GM12878 (cell line): Measurements from ENCODE around the gene PRKCZ. TPM values are rescaled to one million over a fixed set of nuclear protein-coding genes. Genes with fewer than 3 reads are reported as not detected.

ENCODE experiments used
- ATAC-seq: fragments of 200-7000 bp; cut with Tn5 transposase; 3 replicates; pipeline ENCODE4 v1.9.1; 2020; ENCODE audit warnings: mild to moderate bottlenecking, moderate library complexity
- BruUV-seq: library from RNA; stranded (reverse); fragments of 400-500 nt; replicated peaks from 2 replicates; lab custom pipeline; 2021; lab: Mats Ljungman, UMichigan
- CTCF ChIA-PET: fragments of 300-600 bp; sonication (Branson Sonifier 250); formaldehyde crosslinking; extraction: SDS; loops from one replicate; lab custom pipeline; 2021; ENCODE audit warnings: inconsistent platforms; lab: Yijun Ruan, JAX
- POLR2A ChIA-PET: fragments of 350-600 bp; formaldehyde crosslinking; extraction: SDS; loops from one replicate; lab custom pipeline; 2021; ENCODE audit warnings: inconsistent platforms; lab: Charles Lee
- RAD21 ChIA-PET: fragments of 300-600 bp; sonication (Branson Sonifier 250); formaldehyde crosslinking; loops from one replicate; lab custom pipeline; 2023; ENCODE audit warnings: antibody characterized with exemption; ENCODE audit not compliant: unreplicated experiment; lab: Charles Lee
- SMC1A ChIA-PET: fragments of 300-600 bp; sonication (Branson Sonifier 250); formaldehyde crosslinking; loops from one replicate; lab custom pipeline; 2023; ENCODE audit not compliant: unreplicated experiment, uncharacterized antibody; lab: Charles Lee
- DNase-seq: peaks from one replicate; pipeline ENCODE4 v3.0.0-alpha.2; 2011; ENCODE audit warnings: low read depth, low spot score
- FAIRE-seq: peaks from 3 replicates; lab custom pipeline; 2011; peaks lifted over from hg19 to GRCh38; lab: Jason Lieb, UNC
- H2AFZ ChIP-seq: 2 replicates; pipeline ENCODE4 v1.6.0; 2011; ENCODE audit warnings: low read depth, low read length, control low read depth; ENCODE audit not compliant: control insufficient read depth
- H3K27ac ChIP-seq: 2 replicates; pipeline ENCODE4 v1.5.1; 2011; ENCODE audit warnings: control low read depth; ENCODE audit not compliant: control insufficient read depth, insufficient read depth
- H3K27me3 ChIP-seq, 2 experiments: replicated peaks in 1 of 2; 2 replicates each; pipeline versions ENCODE4 v1.6.0 to v1.6.1; 2011; ENCODE audit warnings: low read length in 1 of 2; ENCODE audit not compliant: control insufficient read depth in 2 of 2, insufficient read depth in 2 of 2
- H3K36me3 ChIP-seq, 2 experiments: 2 replicates each; pipeline ENCODE4 v1.5.1; 2011; ENCODE audit warnings: low read length in 1 of 2; ENCODE audit not compliant: control insufficient read depth in 2 of 2, insufficient read depth in 2 of 2
- H3K4me1 ChIP-seq: 2 replicates; pipeline ENCODE4 v1.6.1; 2011; ENCODE audit warnings: mild to moderate bottlenecking, low read length, moderate library complexity, mixed read lengths; ENCODE audit not compliant: control insufficient read depth, insufficient read depth
- H3K4me2 ChIP-seq: 2 replicates; pipeline ENCODE4 v1.6.0; 2011; ENCODE audit warnings: control low read depth; ENCODE audit not compliant: control insufficient read depth, insufficient read depth
- H3K4me3 ChIP-seq: fragments of 200-600 bp; sonication (generic); 2 replicates; pipeline ENCODE4 v1.5.1; 2016
- H3K79me2 ChIP-seq: 2 replicates; pipeline ENCODE4 v1.6.0; 2011; ENCODE audit warnings: low read length; ENCODE audit not compliant: control insufficient read depth, insufficient read depth
- H3K9ac ChIP-seq: 2 replicates; pipeline ENCODE4 v1.8.0; 2011; ENCODE audit warnings: low read length, control low read depth, mixed read lengths; ENCODE audit not compliant: control insufficient read depth, insufficient read depth
- H3K9me3 ChIP-seq: replicated peaks from 3 replicates; pipeline ENCODE4 v1.5.1; 2011; ENCODE audit warnings: mild to moderate bottlenecking, low read length; ENCODE audit not compliant: control insufficient read depth, insufficient read depth
- H4K20me1 ChIP-seq: 2 replicates; pipeline ENCODE4 v1.6.0; 2011; ENCODE audit not compliant: control insufficient read depth, insufficient read depth
- E2F4 ChIP-seq: IDR thresholded peaks from 2 replicates; pipeline ENCODE4 v1.6.1; 2012; ENCODE audit warnings: low read depth, low read length, improper control_type of control experiment
- FOXM1 ChIP-seq: IDR thresholded peaks from 2 replicates; pipeline ENCODE4 v1.6.1; 2012; ENCODE audit warnings: low read depth, mild to moderate bottlenecking, inconsistent platforms, low read length, moderate library complexity
- MEF2A ChIP-seq: IDR thresholded peaks from 2 replicates; pipeline ENCODE4 v1.6.1; 2011; ENCODE audit warnings: low read depth, mild to moderate bottlenecking, low read length, moderate library complexity; ENCODE audit not compliant: insufficient read depth
- MEF2B ChIP-seq: fragments of 450-650 bp; IDR thresholded peaks from 2 replicates; pipeline ENCODE4 v1.6.1; 2018; ENCODE audit warnings: mild to moderate bottlenecking, moderate library complexity; ENCODE audit not compliant: partially characterized antibody, poor library complexity, severe bottlenecking
- MTA2 ChIP-seq: fragments of 450-650 bp; IDR thresholded peaks from 2 replicates; pipeline ENCODE4 v1.6.1; 2016; ENCODE audit warnings: low read depth, mild to moderate bottlenecking, moderate library complexity
- REST ChIP-seq: IDR thresholded peaks from 2 replicates; pipeline ENCODE4 v1.6.1; 2012; ENCODE audit warnings: mild to moderate bottlenecking, low read depth, low read length
- WGBS: methylation state at CpG from one replicate; pipeline ENCODE4 v1.1.6; 2016; ENCODE audit warnings: low lambda C conversion rate; ENCODE audit not compliant: insufficient replicate concordance, insufficient coverage; ENCODE audit errors: missing lambda C conversion rate; 5-methylcytosine and 5-hydroxymethylcytosine counted together
- in situ Hi-C: fragments of 300-500 bp; cut with MboI; formaldehyde crosslinking; loops from 9 replicates; pipeline ENCODE4 v1.14.3; 2018; ENCODE audit warnings: mixed read lengths
- intact Hi-C: fragments of 100-400 bp; cut with micrococcal nuclease; formaldehyde crosslinking; loops from one replicate; pipeline ENCODE4 v1.14.2; 2022; ENCODE audit not compliant: unreplicated experiment
- polyA plus RNA-seq, 11 experiments: library from polyadenylated mRNA; depleted of rRNA in 4 of 11; unstranded in 6 of 11; stranded (reverse) in 5 of 11; fragments of >200 nt; fragmentation: Nextera tagmentation in 4 of 11; fragmentation: Illumina TruSeq in 1 of 11; extraction: Ambion mirVana in 4 of 11; extraction: Trizol in 1 of 11; gene quantifications; 1 replicate in 1 of 11; 2 replicates in 10 of 11; pipeline versions ENCODE4 v1.2.1 to v1.2.3, GENCODE V29; 2011 to 2016; ENCODE audit warnings: inconsistent platforms in 2 of 11, missing spikeins in 2 of 11, low read depth in 1 of 11
- total RNA-seq, 4 experiments: library from RNA; depleted of rRNA in 3 of 4; stranded (reverse); fragments of >200 nt in 3 of 4; fragmentation: Illumina TruSeq in 1 of 4; extraction: Trizol in 1 of 4; gene quantifications; 2 replicates each; pipeline versions ENCODE4 v1.2.1 to v1.2.3, GENCODE V29; 2013 to 2021

The PRKCZ gene
- total and polyA plus RNA-seq, 10 of the 15 experiments (the other 5 are each of a cell fraction or from before 2014, with no cell fraction given): 0.05 to 1.9 (median 0.64) TPM; not detected in 1

- CTCF ChIA-PET: interaction anchor here (1.0 to 1.6 kb wide), 7 partner anchors 9 to 215 kb away, joined by 3 to 5 read pairs (median 3); no protein-coding TSS in a partner anchor
- POLR2A ChIA-PET: no interaction called here
- RAD21 ChIA-PET: no interaction called here
- TF ChIP-seq MTA2: no peak
- TF ChIP-seq FOXM1: no peak
- intact Hi-C loops: no loop called here
- in situ Hi-C loops: no loop called here
- DNase-seq (no peak), ATAC-seq (no peak), FAIRE-seq (no peak)
- no peak overlapping the region for H3K4me2 ChIP-seq
- no peak overlapping the region for H2AFZ ChIP-seq
- no TSS peak for BruUV-seq
- no peaks in the 10 kb centered on the region for H3K9me3 ChIP-seq
- no peaks in the 10 kb centered on the region for H3K36me3 ChIP-seq
- no peak overlapping the region for H3K4me3 ChIP-seq
- H4K20me1 ChIP-seq: no peaks in the 10 kb centered on the region
- SMC1A ChIA-PET: interaction anchor here (1.3 kb wide), 1 partner anchor 82 kb away, joined by 3 read pairs; no protein-coding TSS in a partner anchor
- WGBS: 88% methylated on average over 9 of the region's 9 CpGs
- no peaks in the 10 kb centered on the region for H3K4me1 ChIP-seq
- no peaks in the 10 kb centered on the region for H3K27me3 ChIP-seq
- H3K79me2 ChIP-seq: no peaks in the 10 kb centered on the region
- no peak overlapping the region for H3K9ac ChIP-seq
- no peak overlapping the region for H3K27ac ChIP-seq
Measured at GRCh38 chr1:2175055-2175414, 124.8 kb downstream of the PRKCZ start.

- ChIA-PET POLR2A (no interaction called here), CTCF (interaction anchor here (1.1 to 1.6 kb wide), 2 partner anchors 20 to 206 kb away, joined by 3 read pairs; no protein-coding TSS in a partner anchor), SMC1A (no interaction called here), RAD21 (no interaction called here)
- BruUV-seq: no TSS peak
- H3K9ac ChIP-seq: no peak overlapping the region
- 87% methylated on average over 42 of the region's 42 CpGs for WGBS
- FAIRE-seq (no peak), DNase-seq (no peak), ATAC-seq (no peak)
- intact Hi-C loops (no loop called here), in situ Hi-C loops (no loop called here)
- H4K20me1 ChIP-seq: no peaks in the 10 kb centered on the region
- H3K79me2 ChIP-seq: no peaks in the 10 kb centered on the region
- no peaks in the 10 kb centered on the region for H3K9me3 ChIP-seq
- H3K36me3 ChIP-seq: no peaks in the 10 kb centered on the region
- no peak overlapping the region for H3K4me2 ChIP-seq
- no peaks in the 10 kb centered on the region for H3K27me3 ChIP-seq
- H3K4me1 ChIP-seq: no peaks in the 10 kb centered on the region
- H2AFZ ChIP-seq: no peak overlapping the region
- no peak overlapping the region for H3K27ac ChIP-seq
- H3K4me3 ChIP-seq: no peak overlapping the region
- TF ChIP-seq E2F4: no peak
- TF ChIP-seq MEF2A: no peak
- TF ChIP-seq MEF2B: no peak
- no peak for TF ChIP-seq REST
Measured at GRCh38 chr1:2175681-2176454, 125.7 kb downstream of the PRKCZ start.
